WERI-Rb-1 (cell line): ENCODE data around the gene GOLT1A.
"Not testable (repeated sequence)": the region's sequence is repeated elsewhere in the genome, so short reads cannot be mapped to it uniquely, and the experiment has no call there.

Experiments used
- DNase-seq: peaks from one replicate; pipeline ENCODE4 v3.0.0-alpha.2; 2020
- H3K27ac ChIP-seq: fragments of 250-450 bp; sonication (Bioruptor Pico); 2 replicates; pipeline ENCODE4 v1.5.1; 2020; ENCODE audit warnings: mild to moderate bottlenecking, moderate library complexity
- H3K27me3 ChIP-seq: fragments of 250-450 bp; sonication (Bioruptor Pico); 2 replicates; pipeline ENCODE4 v1.5.1; 2021; ENCODE audit warnings: mild to moderate bottlenecking, low read depth, moderate library complexity; ENCODE audit not compliant: insufficient read depth, severe bottlenecking
- H3K36me3 ChIP-seq: fragments of 250-450 bp; sonication (Bioruptor Pico); 2 replicates; pipeline ENCODE4 v1.5.1; 2020; ENCODE audit warnings: mild to moderate bottlenecking, moderate library complexity
- H3K4me3 ChIP-seq: 2 replicates; pipeline ENCODE4 v1.5.1; 2011; ENCODE audit warnings: low read depth, mild to moderate bottlenecking, control low read depth, low read length
- H3K9me3 ChIP-seq: fragments of 250-450 bp; sonication (Bioruptor Pico); 2 replicates; pipeline ENCODE4 v1.5.1; 2021; ENCODE audit warnings: mild to moderate bottlenecking, moderate library complexity; ENCODE audit not compliant: severe bottlenecking
- TF ChIP-seq, protein P1 (sequence below): IDR thresholded peaks from 2 replicates; pipeline ENCODE4 v1.5.1; 2011; ENCODE audit warnings: low read depth, mild to moderate bottlenecking, control low read depth, inconsistent platforms, low read length

Gene GOLT1A

DNA sequence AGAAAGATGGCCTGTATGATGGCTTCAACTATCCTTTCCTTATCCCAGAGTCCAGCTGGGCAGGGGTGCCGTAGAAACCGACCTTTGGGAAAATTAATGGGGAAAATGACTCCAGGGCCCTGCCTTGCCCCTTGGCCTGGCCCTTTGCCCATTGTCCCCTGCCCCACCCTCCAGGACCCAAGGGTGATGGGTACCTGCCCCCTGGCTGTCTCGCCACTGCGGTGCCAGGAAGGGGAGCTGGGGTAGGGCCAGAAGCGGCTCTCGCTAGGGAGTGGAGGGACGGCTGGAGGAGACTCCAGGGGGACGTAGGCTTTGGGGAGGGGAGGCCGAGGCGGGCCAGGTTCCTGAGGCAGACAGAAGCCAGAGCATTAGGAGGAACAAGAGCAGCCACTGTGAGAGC is 29.1 kb upstream of the GOLT1A start:
- no peak overlapping the region for H3K4me3 ChIP-seq
- TF ChIP-seq, protein P1, sequence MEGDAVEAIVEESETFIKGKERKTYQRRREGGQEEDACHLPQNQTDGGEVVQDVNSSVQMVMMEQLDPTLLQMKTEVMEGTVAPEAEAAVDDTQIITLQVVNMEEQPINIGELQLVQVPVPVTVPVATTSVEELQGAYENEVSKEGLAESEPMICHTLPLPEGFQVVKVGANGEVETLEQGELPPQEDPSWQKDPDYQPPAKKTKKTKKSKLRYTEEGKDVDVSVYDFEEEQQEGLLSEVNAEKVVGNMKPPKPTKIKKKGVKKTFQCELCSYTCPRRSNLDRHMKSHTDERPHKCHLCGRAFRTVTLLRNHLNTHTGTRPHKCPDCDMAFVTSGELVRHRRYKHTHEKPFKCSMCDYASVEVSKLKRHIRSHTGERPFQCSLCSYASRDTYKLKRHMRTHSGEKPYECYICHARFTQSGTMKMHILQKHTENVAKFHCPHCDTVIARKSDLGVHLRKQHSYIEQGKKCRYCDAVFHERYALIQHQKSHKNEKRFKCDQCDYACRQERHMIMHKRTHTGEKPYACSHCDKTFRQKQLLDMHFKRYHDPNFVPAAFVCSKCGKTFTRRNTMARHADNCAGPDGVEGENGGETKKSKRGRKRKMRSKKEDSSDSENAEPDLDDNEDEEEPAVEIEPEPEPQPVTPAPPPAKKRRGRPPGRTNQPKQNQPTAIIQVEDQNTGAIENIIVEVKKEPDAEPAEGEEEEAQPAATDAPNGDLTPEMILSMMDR, result no peak
- H3K27ac ChIP-seq, result no peak overlapping the region
- H3K27me3 ChIP-seq, result no peaks in the 10 kb centered on the region
- H3K36me3 ChIP-seq, result no peaks in the 10 kb centered on the region; the same call in 1 of the 2 replicates
- no peak for DNase-seq
- H3K9me3 ChIP-seq, result no peaks in the 10 kb centered on the region

GRCh38 chr1:204241914-204242313 is 28.1 kb upstream of the GOLT1A start:
- H3K27me3 ChIP-seq, result no peaks in the 10 kb centered on the region
- H3K4me3 ChIP-seq, result no peak overlapping the region
- no peaks in the 10 kb centered on the region for H3K9me3 ChIP-seq
- DNase-seq, result no peak
- H3K36me3 ChIP-seq, result no peaks in the 10 kb centered on the region; the same call in 1 of the 2 replicates
- TF ChIP-seq, protein P1, result no peak
- no peak overlapping the region for H3K27ac ChIP-seq

DNA sequence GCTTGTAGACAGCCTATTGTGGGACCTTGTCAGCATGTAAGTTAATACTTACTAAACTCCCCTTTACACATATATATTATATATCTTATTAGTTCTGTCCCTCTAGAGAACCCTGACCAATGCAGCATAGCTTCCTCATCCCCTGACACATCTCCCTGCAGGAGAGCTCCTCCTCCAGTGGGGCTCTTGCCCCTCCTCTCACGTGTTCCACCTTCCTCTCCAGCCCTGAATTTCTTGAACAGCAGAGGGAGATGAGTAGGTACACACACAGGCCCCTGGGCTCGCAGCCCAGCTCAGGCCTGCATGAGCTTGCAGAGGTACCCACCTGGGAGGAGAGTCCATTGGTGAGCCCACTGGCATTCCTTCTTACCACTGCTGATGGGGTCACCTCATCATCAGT is 27.3 kb upstream of the GOLT1A start:
- TF ChIP-seq, protein P1, result no peak
- Histone ChIP-seq H3K9me3 (peaks cover 5% of the 10 kb centered on the region), H3K27ac (no peak overlapping the region), H3K36me3 (no peaks in the 10 kb centered on the region; the same call in 1 of the 2 replicates), H3K27me3 (no peaks in the 10 kb centered on the region), H3K4me3 (no peak overlapping the region)
- DNase-seq, result no peak

- DNase-seq, result no peak
- H3K27ac ChIP-seq, result no peak overlapping the region
- no peak overlapping the region for H3K4me3 ChIP-seq
- H3K27me3 ChIP-seq, result no peaks in the 10 kb centered on the region
- H3K36me3 ChIP-seq, result no peaks in the 10 kb centered on the region; the same call in 1 of the 2 replicates
- peaks cover 5% of the 10 kb centered on the region for H3K9me3 ChIP-seq
- TF ChIP-seq, protein P1, result no peak
Measured at GRCh38 chr1:204240233-204240632, 26.4 kb upstream of the GOLT1A start.

- not testable (repeated sequence) for H3K27me3 ChIP-seq, H3K4me3 ChIP-seq, H3K27ac ChIP-seq, H3K36me3 ChIP-seq, DNase-seq, H3K9me3 ChIP-seq
Measured at GRCh38 chr1:204239401-204239800, 25.6 kb upstream of the GOLT1A start.

DNA sequence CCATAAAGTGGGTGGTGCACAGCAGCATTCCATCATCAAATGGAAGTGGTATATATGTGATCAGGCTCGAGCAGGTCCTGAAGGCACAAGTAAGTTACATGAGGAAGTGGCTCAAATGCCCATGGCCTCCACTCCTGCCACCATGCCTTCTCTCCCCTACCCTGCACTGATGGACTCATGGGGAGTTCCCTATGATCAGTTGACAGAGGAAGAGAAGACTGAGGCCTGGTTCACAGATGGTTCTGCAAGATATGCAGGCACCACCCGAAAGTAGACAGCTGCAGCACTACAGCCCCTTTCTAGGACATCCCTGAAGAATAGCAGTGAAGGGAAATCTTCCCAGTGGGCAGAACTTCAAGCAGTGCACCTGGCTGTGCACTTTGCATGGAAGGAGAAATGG is 24.7 kb upstream of the GOLT1A start:
- not testable (repeated sequence) for DNase-seq, H3K36me3 ChIP-seq, H3K27me3 ChIP-seq, H3K4me3 ChIP-seq, H3K9me3 ChIP-seq, H3K27ac ChIP-seq

DNA sequence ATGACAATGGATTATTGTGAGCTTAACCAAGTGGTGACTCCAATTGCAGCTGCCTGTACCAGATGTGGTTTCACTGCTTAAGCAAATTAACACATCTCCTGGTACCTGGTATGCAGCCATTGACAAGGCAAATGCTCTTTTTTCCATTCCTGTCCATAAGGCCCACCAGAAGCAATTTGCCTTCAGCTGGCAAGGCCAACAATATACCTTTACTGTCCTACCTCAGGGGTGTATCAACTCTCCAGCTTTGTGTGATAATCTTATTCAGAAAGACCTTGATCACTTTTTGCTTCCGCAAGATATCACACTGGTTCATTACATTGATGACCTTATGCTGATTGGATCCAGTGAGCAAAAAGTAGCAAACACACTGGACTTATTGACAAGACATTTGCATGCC is 23.7 kb upstream of the GOLT1A start:
- not testable (repeated sequence) for H3K36me3 ChIP-seq, H3K4me3 ChIP-seq, H3K9me3 ChIP-seq, DNase-seq, H3K27me3 ChIP-seq, H3K27ac ChIP-seq
